HepG2 (cell line): ENCODE data around the gene NRN1L.

Experiments used
- CTCF ChIP-seq: sonication (generic); formaldehyde crosslinking; IDR thresholded peaks from 2 replicates; pipeline ENCODE4 v1.5.0; 2020; ENCODE audit warnings: mild to moderate bottlenecking, missing genetic modification reagents, moderate library complexity
- EP300 ChIP-seq, 3 experiments: sonication (generic) in 1 of 3; formaldehyde crosslinking in 1 of 3; IDR thresholded peaks; 2 replicates each; pipeline versions ENCODE4 v1.5.1 to v1.6.1; 2011 to 2020; ENCODE audit warnings: low read depth in 2 of 3, low read length in 2 of 3, borderline replicate concordance in 1 of 3, improper control_type of control experiment in 1 of 3, mild to moderate bottlenecking in 1 of 3, missing genetic modification reagents in 1 of 3, moderate library complexity in 1 of 3
- MATR3 ChIP-seq: sonication (generic); formaldehyde crosslinking; IDR thresholded peaks from 2 replicates; pipeline ENCODE4 v1.4.0; 2020; ENCODE audit warnings: missing genetic modification reagents
- MAX ChIP-seq: IDR thresholded peaks from 2 replicates; pipeline ENCODE4 v1.6.1; 2012; ENCODE audit warnings: inconsistent platforms
- MXI1 ChIP-seq: IDR thresholded peaks from 3 replicates; pipeline ENCODE4 v1.6.1; 2012; ENCODE audit warnings: low read depth, low read length, inconsistent platforms, borderline replicate concordance
- NFATC3 ChIP-seq: sonication (generic); formaldehyde crosslinking; IDR thresholded peaks from 2 replicates; pipeline ENCODE4 v1.5.1; 2020; ENCODE audit warnings: mild to moderate bottlenecking, missing genetic modification reagents
- RELA ChIP-seq: sonication (generic); formaldehyde crosslinking; IDR thresholded peaks from 2 replicates; pipeline ENCODE4 v1.4.0; 2020; ENCODE audit warnings: missing genetic modification reagents
- TFAP4 ChIP-seq: sonication (generic); IDR thresholded peaks from 2 replicates; pipeline ENCODE4 v1.6.1; 2016; ENCODE audit warnings: low read depth, borderline replicate concordance
- ZNF343 ChIP-seq: sonication (generic); formaldehyde crosslinking; IDR thresholded peaks from 2 replicates; pipeline ENCODE4 v1.4.0; 2020; ENCODE audit warnings: mild to moderate bottlenecking, missing genetic modification reagents
- ZNF484 ChIP-seq: sonication (generic); formaldehyde crosslinking; IDR thresholded peaks from 2 replicates; pipeline ENCODE4 v1.5.1; 2020; ENCODE audit warnings: mild to moderate bottlenecking, low read depth, missing genetic modification reagents, borderline replicate concordance
- ZNF570 ChIP-seq: sonication (generic); formaldehyde crosslinking; IDR thresholded peaks from 2 replicates; pipeline ENCODE4 v1.4.0; 2020; ENCODE audit warnings: mild to moderate bottlenecking, missing genetic modification reagents, borderline replicate concordance
- ZNF792 ChIP-seq: IDR thresholded peaks from 2 replicates; pipeline ENCODE4 v1.6.1; 2016
- TF ChIP-seq, protein P1 (sequence below): sonication (generic); formaldehyde crosslinking; IDR thresholded peaks from 2 replicates; pipeline ENCODE4 v1.4.0; 2020; ENCODE audit warnings: missing genetic modification reagents, borderline replicate concordance
- TF ChIP-seq, protein P2 (sequence below): sonication (generic); formaldehyde crosslinking; IDR thresholded peaks from 2 replicates; pipeline ENCODE4 v1.4.0; 2020; ENCODE audit warnings: missing genetic modification reagents, borderline replicate concordance

- no peak for TF ChIP-seq MAX
- no peak for TF ChIP-seq EP300 (IDR thresholded peaks at IDR 0.05; ENCODE audit: low read depth in 2 of 2, low read length in 2 of 2)
- no peak for TF ChIP-seq EP300 (CRISPR knock-in tag; IDR thresholded peaks at IDR 0.05; ENCODE audit: borderline replicate concordance)
- TF ChIP-seq CTCF (CRISPR knock-in tag): no peak
- no peak for TF ChIP-seq ZNF484 (CRISPR knock-in tag)
- TF ChIP-seq TFAP4: no peak
- no peak for TF ChIP-seq ZNF343 (CRISPR knock-in tag)
- no peak for TF ChIP-seq RELA (CRISPR knock-in tag)
- no peak for TF ChIP-seq MATR3 (CRISPR knock-in tag)
- no peak for TF ChIP-seq ZNF570 (CRISPR knock-in tag)
- TF ChIP-seq, protein P1, sequence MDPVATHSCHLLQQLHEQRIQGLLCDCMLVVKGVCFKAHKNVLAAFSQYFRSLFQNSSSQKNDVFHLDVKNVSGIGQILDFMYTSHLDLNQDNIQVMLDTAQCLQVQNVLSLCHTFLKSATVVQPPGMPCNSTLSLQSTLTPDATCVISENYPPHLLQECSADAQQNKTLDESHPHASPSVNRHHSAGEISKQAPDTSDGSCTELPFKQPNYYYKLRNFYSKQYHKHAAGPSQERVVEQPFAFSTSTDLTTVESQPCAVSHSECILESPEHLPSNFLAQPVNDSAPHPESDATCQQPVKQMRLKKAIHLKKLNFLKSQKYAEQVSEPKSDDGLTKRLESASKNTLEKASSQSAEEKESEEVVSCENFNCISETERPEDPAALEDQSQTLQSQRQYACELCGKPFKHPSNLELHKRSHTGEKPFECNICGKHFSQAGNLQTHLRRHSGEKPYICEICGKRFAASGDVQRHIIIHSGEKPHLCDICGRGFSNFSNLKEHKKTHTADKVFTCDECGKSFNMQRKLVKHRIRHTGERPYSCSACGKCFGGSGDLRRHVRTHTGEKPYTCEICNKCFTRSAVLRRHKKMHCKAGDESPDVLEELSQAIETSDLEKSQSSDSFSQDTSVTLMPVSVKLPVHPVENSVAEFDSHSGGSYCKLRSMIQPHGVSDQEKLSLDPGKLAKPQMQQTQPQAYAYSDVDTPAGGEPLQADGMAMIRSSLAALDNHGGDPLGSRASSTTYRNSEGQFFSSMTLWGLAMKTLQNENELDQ (CRISPR knock-in tag): no peak
- no peak for TF ChIP-seq NFATC3 (CRISPR knock-in tag)
- no peak for TF ChIP-seq MXI1
- TF ChIP-seq, protein P2, sequence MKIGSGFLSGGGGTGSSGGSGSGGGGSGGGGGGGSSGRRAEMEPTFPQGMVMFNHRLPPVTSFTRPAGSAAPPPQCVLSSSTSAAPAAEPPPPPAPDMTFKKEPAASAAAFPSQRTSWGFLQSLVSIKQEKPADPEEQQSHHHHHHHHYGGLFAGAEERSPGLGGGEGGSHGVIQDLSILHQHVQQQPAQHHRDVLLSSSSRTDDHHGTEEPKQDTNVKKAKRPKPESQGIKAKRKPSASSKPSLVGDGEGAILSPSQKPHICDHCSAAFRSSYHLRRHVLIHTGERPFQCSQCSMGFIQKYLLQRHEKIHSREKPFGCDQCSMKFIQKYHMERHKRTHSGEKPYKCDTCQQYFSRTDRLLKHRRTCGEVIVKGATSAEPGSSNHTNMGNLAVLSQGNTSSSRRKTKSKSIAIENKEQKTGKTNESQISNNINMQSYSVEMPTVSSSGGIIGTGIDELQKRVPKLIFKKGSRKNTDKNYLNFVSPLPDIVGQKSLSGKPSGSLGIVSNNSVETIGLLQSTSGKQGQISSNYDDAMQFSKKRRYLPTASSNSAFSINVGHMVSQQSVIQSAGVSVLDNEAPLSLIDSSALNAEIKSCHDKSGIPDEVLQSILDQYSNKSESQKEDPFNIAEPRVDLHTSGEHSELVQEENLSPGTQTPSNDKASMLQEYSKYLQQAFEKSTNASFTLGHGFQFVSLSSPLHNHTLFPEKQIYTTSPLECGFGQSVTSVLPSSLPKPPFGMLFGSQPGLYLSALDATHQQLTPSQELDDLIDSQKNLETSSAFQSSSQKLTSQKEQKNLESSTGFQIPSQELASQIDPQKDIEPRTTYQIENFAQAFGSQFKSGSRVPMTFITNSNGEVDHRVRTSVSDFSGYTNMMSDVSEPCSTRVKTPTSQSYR: no peak
- TF ChIP-seq ZNF792: no peak
Measured at GRCh38 chr16:67910158-67910557, 25.5 kb downstream of the NRN1L start.
